ENCODE measurements around the gene SP6. TPM values are rescaled to one million over a fixed set of nuclear protein-coding genes. Genes with fewer than 3 reads are reported as not detected.

Gene SP6
- total and polyA plus RNA-seq, 2 of the 4 experiments (the other 2 are of a cell fraction) = under 0.01 to 0.31 TPM

GRCh38 chr17:47819475-47819874 is 31.5 kb downstream of the SP6 start:
- Histone ChIP-seq H2BK15ac (ENCODE audit: low read depth, low read length) (no peak overlapping the region), H2BK120ac (ENCODE audit: low read depth, low read length) (no peak overlapping the region), H3K23ac (ENCODE audit: low read depth, low read length) (no peak overlapping the region), H3K4ac (ENCODE audit: low read depth, low read length) (no peak overlapping the region), H2BK5ac (ENCODE audit: low read depth, low read length, poor library complexity, severe bottlenecking) (no peak overlapping the region), H3K4me2 (ENCODE audit: low read depth, low read length) (no peak overlapping the region), H2AFZ (replicated peaks; ENCODE audit: low read length, poor library complexity) (no peak overlapping the region), H4K8ac (ENCODE audit: low read depth in 2 of 2, low read length in 2 of 2) (no peak overlapping the region), H3K27me3 (ENCODE audit: control insufficient read depth, insufficient read depth, low read length) (no peaks in the 10 kb centered on the region), H3K9me3 (ENCODE audit: control insufficient read depth, insufficient read depth, low read length) (no peaks in the 10 kb centered on the region), H2AK5ac (ENCODE audit: low read depth, low read length) (no peak overlapping the region), H3K9me1 (ENCODE audit: insufficient read depth, low read length) (0 out of 2 replicates have a peak, but pooled peaks cover 4% of the 10 kb centered on the region), H3K14ac (replicated peaks; ENCODE audit: low read depth, low read length) (no peak overlapping the region), H3K4me3 (ENCODE audit: insufficient read depth, low read depth, low read length) (no peak overlapping the region), H2AK9ac (replicated peaks; ENCODE audit: low read depth, low read length, poor library complexity) (no peak overlapping the region), H3K4me1 (ENCODE audit: control insufficient read depth, insufficient read depth, low read length) (peaks cover 11% of the 10 kb centered on the region; the same call in 1 of the 2 replicates), H3K27ac (ENCODE audit: insufficient read depth, low read length) (no peak overlapping the region), H4K91ac (ENCODE audit: insufficient read depth, low read depth, low read length) (no peak overlapping the region), H3K79me1 (ENCODE audit: low read depth in 1 of 2, low read length in 2 of 2) (peaks cover 0 to 17% of the 10 kb centered on the region in 2 experiments; a peak in 1 of 4 replicates), H3K56ac (ENCODE audit: extremely low read depth, insufficient read depth, low read length) (no peak overlapping the region), H3K36me3 (ENCODE audit: control insufficient read depth, insufficient read depth, low read length) (peaks cover 55% of the 10 kb centered on the region), H4K20me1 (ENCODE audit: insufficient read depth, low read length) (no peaks in the 10 kb centered on the region), H3K18ac (ENCODE audit: low read depth, low read length) (no peak overlapping the region), H3K9ac (ENCODE audit: low read depth, low read length) (no peak overlapping the region), H2BK20ac (ENCODE audit: low read depth, low read length) (no peak overlapping the region), H4K5ac (ENCODE audit: low read depth, low read length) (no peak overlapping the region)
- no peak for ATAC-seq (ENCODE audit: low read depth)
- ChIA-PET POLR2A (ENCODE audit: unreplicated experiment) (no interaction called here), CTCF (no interaction called here)
- intact Hi-C loops (cut with micrococcal nuclease) = no loop called here
- in situ Hi-C loops (cut with MboI; ENCODE audit: low sequenced_read_pairs) = no loop called here
- dilution Hi-C loops (cut with HindIII; ENCODE audit: low sequenced_read_pairs, unreplicated experiment) = no loop called here
- BruUV-seq (replicated peaks) = no TSS peak
- no peak for DNase-seq
- WGBS, 2 experiments (ENCODE audit: extremely low coverage in 2 of 2, insufficient read length in 1 of 2) = no CpG with 5 or more reads among the region's 10 CpGs
- no peak for TF ChIP-seq SMC3 (IDR thresholded peaks at IDR 0.05; ENCODE audit: low read depth, low read length)
- no peak for TF ChIP-seq RCOR1 (IDR thresholded peaks at IDR 0.05; ENCODE audit: insufficient replicate concordance, low read length)
- no peak for TF ChIP-seq MXI1 (IDR thresholded peaks at IDR 0.05; ENCODE audit: borderline replicate concordance, low read depth, low read length)
- no peak for TF ChIP-seq ELK1 (IDR thresholded peaks at IDR 0.05; ENCODE audit: borderline replicate concordance, low read depth, low read length)
- no peak for TF ChIP-seq MAFK (IDR thresholded peaks at IDR 0.05; ENCODE audit: low read depth, low read length)
- TF ChIP-seq CEBPB (IDR thresholded peaks at IDR 0.05; ENCODE audit: low read depth, low read length) = no peak
- TF ChIP-seq RAD21 (IDR thresholded peaks at IDR 0.05; ENCODE audit: low read length) = no peak
- TF ChIP-seq NFE2L2 (IDR thresholded peaks at IDR 0.05; ENCODE audit: low read depth, low read length) = no peak
- TF ChIP-seq RFX5 (IDR thresholded peaks at IDR 0.05; ENCODE audit: low read depth, low read length) = no peak
- no peak for TF ChIP-seq USF2 (IDR thresholded peaks at IDR 0.05; ENCODE audit: low read depth, low read length)
- no peak for TF ChIP-seq FOS (IDR thresholded peaks at IDR 0.05; ENCODE audit: low read depth, low read length)
